HG03432 (cell line): ENCODE measurements around the gene RNF215.
"Not testable (repeated sequence)": the region's sequence is repeated elsewhere in the genome, so short reads cannot be mapped to it uniquely, and the experiment has no call there.

Experiments
- ATAC-seq: cut with Tn5 transposase; IDR thresholded peaks from one replicate; pipeline ENCODE4 v1.9.1; 2021; ENCODE audit warnings: mild to moderate bottlenecking, moderate library complexity; ENCODE audit not compliant: unreplicated experiment

The RNF215 gene

GRCh38 chr22:30421695-30422480 lies 34.7 kb upstream of the RNF215 start:
- ATAC-seq, result no peak

DNA sequence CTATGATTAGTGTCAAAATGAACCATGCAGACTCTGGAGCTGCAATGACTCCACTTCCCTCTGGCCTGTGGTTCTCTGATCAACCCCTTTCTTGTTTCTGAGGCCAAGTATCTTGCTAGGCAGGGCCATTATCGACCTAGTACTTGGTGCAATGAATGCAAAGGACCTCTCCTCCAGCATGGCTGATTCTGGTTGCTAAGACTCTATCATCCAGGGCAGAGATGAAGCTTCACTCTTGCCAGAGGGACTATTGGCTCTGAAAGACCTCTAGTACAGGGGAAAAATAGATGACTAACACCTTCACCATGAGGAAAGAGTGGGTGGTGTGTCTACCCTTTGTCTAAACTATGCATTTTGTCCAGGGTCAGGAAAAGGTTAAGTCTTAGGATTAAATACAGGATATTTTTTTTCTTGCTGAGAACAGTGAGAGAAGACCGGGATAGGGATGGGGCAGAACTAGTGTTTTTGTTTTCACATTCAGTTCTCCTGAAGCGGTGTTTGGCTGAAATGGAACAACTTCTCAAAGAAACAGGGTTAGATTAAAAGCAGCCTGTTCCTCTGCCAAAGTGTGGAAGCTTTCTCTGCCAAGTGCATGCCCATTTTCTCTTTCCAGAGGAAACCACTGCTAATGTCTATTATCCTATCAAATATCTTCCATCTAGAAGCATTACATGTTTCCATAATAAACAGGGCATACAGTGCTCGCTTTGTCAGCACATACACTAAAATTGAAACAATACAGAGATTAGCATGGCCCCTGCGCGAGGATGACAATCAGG lies 33.3 kb upstream of the RNF215 start:
- ATAC-seq, result no peak

GRCh38 chr22:30416837-30417236 lies 29.6 kb upstream of the RNF215 start:
- no peak for ATAC-seq

- ATAC-seq, result no peak
Measured at GRCh38 chr22:30416403-30416802, 29.2 kb upstream of the RNF215 start.

DNA sequence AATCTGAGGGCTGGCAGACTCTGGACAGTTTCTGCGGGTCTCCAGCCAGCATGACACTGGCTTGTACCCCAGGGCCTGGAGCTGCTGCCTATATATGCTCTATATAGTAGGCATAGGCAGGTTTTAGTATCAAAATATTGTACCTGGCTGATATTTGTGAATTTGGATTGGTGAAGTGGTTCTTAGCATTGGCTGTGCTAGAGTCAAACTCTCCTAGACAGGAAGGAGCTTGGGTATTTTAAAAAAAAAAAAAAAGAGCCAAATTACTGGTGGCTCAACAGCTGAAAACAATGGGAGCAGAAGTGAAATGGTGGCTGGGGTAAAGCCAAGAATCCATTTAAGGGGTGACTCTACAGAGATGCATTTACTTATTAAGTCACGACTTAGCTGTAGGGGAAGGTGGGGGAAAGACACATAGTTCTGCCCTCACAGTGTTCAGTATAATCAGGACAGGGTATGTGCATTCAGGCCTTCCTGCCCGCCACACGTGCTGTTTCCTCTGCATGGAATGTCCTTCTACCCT lies 27.4 kb upstream of the RNF215 start:
- no peak for ATAC-seq

DNA sequence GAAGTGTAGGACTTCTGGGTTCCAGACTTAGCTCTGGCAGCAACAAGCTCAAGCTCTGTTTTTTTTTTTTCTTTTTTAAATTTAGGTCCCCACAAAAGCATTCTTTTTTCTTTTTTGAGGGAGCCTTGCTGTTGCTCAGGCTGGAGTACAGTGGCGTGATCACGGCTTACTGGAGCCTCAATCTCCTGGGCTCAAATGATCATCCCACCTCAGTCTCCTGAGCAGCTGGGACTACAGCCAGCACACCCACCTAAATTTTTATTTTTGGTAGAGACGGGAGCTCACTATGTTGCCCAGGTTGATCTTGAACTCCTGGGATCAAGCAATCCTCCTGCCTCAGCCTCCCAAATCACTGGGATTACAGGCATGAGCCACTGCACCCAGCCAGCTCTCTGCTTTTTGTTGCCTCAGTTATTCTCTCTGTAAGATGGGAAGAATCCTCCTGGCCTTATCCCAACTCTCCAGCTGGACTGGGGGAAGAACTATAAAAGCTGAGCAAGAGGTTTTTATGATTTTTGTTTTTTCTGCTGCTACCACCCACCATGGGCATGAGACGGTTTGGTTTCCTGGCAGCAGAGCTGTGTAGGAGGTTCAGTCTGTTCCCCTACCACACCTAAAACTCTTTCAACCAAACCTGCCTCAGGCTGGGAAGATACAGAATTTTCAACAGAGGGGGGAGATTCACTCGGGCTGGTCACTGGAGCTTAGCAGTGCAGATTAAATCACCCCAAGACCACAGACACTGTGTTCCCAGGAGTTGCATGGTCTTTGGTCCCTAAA lies 26.7 kb upstream of the RNF215 start:
- no peak for ATAC-seq

DNA sequence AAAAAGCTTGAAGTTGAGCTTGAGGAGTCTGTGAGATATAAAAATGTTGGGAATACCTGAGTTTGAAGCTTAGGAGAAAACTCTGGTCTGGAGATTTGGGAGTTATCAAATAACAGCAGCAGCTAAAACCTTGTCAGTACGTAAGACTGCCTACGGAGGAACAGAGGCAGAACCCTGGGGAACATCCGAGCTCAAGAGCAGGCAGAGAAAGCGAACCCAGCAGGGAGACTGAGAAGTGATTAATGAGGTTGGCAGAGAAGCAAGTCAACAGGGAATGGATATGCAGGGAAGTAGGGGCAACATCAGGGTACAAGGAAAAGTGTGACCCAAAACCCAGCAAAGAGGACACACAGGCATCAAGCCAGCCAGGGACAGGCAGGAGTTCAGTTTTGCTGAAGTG lies 25.8 kb upstream of the RNF215 start:
- ATAC-seq, result no peak

GRCh38 chr22:30411780-30412179 lies 24.6 kb upstream of the RNF215 start:
- ATAC-seq, result no peak

DNA sequence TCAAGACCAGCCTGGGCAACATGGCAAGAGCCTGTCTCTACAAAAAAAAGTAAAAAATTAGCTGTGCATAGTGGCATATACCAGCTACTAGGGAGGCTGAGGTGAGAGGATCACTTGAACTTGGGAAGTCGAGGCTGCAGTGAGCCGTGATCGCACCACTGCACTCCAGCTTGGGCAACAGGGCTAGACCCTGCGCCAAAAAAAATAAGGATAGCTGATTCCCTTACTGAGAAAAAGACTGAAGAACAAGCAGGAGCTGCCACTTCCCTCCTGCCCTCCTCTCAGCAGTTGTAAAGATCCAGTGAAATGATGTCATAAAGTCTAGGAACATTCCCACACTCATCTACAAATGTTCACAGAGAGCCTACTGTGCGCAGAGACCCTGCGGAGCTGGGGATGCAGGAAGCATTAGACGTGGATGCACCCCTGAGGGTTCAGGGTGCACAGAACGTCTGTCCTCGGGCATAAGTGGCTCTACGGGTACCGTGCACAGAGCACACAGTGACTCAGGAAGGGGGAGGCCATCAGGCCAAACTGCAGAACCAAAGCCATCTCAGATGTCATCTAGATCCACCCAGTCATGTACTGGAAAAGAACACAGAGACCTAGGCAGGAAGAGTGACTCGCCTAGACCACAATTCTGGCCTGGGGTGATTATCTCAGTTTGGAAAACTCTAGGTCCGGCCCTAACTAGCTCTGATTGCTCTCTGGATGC lies 21.3 kb upstream of the RNF215 start:
- ATAC-seq, result no peak

DNA sequence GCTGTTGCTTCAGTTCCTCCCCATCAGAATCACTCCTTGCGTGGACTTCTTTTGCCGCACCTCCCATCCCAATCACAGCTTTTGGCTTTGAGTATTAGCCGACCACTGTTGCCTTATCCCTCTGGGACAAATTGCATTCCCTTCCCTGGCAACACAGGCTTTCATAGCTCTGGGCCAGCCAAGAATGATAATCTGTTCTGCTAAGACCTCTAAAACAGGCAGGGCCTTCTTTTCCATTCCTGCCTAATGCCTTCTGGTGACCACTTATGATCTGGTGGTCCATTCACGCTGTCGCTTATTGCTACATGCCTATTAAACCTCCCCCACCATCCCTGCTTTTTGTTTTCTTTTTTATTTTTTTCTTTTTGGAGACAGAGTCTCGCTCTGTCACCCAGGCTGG lies 19.2 kb upstream of the RNF215 start:
- ATAC-seq, result no peak

DNA sequence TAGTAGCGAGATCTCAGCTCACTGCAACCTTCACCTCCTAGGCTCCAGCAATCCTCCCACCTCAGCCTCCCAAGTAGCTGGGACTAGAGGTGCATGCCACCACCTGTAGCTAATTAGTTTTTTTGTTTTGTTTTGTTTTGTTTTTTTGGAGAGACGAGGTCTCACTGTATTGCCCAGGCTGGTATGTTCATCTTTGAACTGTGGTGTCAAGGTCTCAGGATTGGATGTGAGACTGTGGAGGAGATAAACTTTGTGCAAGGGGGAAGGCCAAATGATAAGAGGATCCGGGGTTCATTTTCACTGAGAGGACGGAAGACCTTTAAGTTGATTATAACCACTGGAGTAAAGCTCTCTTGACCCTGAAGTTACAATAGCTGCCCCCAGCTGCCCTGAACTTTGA lies 18.5 kb upstream of the RNF215 start:
- no peak for ATAC-seq

- no peak for ATAC-seq
Measured at GRCh38 chr22:30404307-30404706, 17.1 kb upstream of the RNF215 start.

- not testable (repeated sequence) for ATAC-seq
Measured at GRCh38 chr22:30402766-30403104, 15.5 kb upstream of the RNF215 start.

GRCh38 chr22:30402028-30402765 lies 15.0 kb upstream of the RNF215 start:
- ATAC-seq, result no peak

GRCh38 chr22:30401024-30401423 lies 13.8 kb upstream of the RNF215 start:
- ATAC-seq, result not testable (repeated sequence)

DNA sequence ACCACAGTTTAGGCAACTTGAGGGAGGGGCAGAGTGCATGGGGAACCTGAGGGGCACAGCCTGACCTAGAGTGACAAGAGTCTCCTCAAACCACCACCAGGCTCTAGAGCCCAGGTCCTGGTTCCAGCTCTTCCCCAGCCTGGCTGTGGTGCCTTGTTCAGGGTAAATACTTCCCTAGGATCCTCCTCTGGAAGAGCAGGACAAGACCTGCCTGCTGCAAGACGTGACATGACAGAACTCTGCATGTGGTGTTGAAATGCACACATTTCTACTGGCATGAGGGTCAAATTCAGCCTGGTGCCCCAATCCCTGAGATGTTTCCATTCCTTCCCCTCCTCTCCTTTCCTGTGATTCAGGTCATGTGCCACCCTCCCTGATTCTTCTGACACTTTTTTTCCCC lies 12.9 kb upstream of the RNF215 start:
- ATAC-seq, result no peak

DNA sequence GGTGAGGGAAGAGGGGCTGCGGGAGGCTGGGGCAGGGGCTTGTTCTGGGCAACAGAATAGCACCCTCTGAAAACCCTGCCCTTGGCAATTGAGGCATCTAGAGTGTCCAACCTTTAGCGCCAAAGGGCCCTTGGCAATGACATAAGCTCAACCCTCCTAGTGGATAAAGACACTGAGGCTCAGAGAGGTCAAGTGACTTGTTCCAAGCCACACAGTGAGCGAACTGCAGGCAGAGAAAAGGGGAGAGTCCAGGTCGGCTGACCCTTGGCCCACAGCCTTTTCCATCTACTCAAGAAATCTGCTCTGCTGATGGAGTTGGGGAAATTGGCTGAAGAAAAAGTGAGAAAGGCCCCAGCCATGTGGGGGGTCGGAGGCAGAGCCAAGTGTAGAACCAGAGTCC lies 12.5 kb upstream of the RNF215 start:
- no peak for ATAC-seq

- no peak for ATAC-seq
Measured at GRCh38 chr22:30398685-30399680, 11.8 kb upstream of the RNF215 start.
